ENCODE data around the gene CCSER1.

GRCh38 chr4:91258326-91258725, 1131.1 kb downstream of the CCSER1 start:
- TF ChIP-seq, protein P1, sequence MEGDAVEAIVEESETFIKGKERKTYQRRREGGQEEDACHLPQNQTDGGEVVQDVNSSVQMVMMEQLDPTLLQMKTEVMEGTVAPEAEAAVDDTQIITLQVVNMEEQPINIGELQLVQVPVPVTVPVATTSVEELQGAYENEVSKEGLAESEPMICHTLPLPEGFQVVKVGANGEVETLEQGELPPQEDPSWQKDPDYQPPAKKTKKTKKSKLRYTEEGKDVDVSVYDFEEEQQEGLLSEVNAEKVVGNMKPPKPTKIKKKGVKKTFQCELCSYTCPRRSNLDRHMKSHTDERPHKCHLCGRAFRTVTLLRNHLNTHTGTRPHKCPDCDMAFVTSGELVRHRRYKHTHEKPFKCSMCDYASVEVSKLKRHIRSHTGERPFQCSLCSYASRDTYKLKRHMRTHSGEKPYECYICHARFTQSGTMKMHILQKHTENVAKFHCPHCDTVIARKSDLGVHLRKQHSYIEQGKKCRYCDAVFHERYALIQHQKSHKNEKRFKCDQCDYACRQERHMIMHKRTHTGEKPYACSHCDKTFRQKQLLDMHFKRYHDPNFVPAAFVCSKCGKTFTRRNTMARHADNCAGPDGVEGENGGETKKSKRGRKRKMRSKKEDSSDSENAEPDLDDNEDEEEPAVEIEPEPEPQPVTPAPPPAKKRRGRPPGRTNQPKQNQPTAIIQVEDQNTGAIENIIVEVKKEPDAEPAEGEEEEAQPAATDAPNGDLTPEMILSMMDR (IDR thresholded peaks at IDR 0.05), result no peak
- no peak for TF ChIP-seq EZH2 (IDR thresholded peaks at IDR 0.05; ENCODE audit: borderline replicate concordance, insufficient read depth, low read depth, low read length, poor library complexity, severe bottlenecking)

All from B cell (primary cell).